Hematopoietic multipotent progenitor cell (in vitro differentiated cells): ENCODE data around the gene C4orf50. TPM values are rescaled to one million over a fixed set of nuclear protein-coding genes. Genes with fewer than 3 reads are reported as not detected.

Experiments
- DNase-seq, 3 donors: peaks; one replicate each; pipeline ENCODE4 v3.0.0-alpha.2; 2011 to 2015; ENCODE audit warnings: low read depth in 2 of 3, low spot score in 2 of 3
- total RNA-seq: library from RNA; depleted of rRNA; stranded (reverse); fragments of >200 nt; gene quantifications from one replicate; pipeline ENCODE4 v1.2.3, GENCODE V29; 2012

C4orf50 gene
- total RNA-seq, 1 donor: under 0.01 TPM

DNA sequence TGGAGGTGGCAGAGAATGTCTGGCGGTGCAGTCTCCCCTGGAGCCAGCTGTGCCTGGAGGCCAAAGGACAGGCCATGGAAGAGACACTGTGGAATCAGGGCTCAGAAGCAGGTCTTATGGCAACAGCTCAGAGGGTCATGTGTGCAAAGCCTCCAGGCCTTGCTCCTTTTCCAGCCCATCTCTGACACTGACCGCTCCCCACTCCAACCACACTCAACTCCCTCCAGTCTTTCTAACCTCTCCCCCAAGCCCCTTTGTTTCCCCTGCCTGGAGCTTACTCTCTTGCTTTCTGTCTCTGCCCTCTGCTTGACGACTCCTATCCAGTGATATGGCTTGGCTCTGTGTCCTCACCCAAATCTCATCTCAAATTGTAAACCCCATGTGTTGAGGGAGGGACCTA is 91.1 kb downstream of the C4orf50 start:
- no peak for DNase-seq

DNA sequence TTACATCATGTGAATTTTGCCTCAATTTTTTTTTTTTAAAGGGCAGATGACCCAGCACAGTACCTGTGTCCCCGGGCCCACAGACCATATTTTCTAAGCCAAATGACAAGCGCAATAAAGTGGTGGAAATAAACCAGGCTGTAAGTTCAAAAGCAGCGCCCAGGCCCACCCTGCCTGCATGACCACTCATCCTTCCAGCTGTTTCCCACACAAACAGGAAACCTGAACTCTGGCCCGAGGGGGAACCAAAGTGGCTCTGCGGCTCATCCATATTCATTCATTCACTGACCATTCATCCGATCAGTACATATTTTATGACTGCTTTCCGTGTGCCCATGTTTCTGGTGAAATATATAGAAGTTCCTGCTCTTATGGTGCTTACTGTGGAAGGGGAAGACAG is 91.6 kb downstream of the C4orf50 start:
- DNase-seq: no peak

DNA sequence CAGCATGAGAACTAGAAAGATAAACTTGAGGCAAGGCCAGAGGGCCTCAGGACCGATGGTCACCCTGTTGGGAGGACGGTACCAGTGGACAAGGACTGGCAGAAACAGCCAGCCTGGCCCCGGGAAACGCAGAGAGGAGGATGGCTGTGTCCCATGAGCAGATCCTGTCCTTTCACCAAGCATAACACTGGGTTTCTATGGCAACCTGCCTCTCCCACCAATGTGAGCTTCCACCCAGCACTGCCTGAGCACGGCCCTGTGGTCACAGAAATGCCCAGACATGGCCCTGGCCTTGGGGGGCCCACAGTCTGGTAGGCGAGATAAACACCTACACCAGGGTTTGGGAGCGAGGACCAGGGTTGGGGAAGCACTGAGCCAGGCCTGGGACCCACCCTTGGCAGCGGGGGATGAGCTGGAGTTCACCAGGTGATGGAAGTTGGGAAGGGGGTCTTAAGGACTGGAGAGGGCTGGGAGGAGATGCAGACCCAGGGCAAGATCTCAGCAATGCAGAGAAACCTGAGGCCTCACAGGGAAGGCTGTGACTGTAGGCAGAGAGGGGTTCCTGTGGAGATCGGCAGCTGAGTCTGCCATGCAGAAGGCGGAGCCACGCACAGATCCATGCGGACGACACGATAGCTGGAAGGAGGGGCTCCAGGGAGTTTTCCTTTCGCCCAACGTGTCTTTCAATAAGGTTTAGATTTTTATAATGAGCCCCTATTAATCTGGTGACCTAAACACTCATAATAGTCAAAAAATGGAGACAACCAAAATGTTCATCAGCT is 92.6 kb downstream of the C4orf50 start:
- DNase-seq: no peak

DNA sequence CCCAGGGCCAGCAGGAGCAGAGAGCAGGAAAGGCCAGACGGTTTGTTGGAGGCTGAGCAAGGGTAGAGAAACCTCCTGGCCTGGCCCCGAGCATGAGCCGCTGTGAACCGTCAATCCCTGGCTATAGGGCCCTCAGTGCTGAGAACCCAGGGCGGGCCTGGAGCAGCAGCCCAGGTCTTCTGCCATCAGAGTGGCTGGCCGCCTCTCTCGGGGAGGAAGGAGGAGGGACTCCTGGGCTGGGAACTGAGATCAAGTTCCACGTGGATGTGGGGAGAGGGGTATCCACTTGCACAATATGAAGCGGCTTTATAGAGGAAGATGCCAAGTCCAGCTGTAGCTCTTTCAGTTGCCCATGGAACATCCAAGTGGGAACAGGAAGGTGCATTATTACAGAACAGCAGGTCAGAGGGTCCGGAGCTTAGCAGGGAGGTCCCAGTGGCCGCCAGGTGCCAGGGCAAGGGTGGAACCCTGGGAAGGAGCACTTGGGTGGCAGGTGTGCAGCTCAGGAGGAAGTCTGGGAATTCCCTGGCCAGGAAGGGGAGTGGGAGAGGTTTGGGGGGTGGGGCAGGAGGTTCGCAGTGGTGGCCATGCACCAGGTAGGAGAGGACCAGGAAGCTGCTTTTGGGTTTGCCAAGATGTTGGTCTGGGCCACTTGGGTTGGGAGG is 93.6 kb downstream of the C4orf50 start:
- no peak for DNase-seq

DNA sequence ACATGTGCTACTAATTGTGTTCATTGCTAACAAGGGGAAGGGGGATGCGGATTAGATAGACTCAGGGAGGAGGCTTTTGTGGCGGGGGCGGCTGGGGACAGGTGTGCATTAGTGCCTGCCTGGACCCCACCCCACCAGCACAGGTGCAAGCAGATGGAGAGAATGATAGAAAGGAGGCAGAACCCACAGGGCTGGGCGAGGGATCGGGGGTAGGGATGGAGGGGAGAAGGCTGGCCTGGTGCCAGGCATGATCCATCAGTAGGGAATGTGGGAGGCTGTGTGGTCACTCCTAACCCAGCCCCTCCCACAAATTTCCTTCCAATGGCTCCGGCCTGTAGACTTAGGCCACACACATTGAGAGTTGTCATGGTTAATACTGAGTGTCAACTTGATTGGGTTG is 94.9 kb downstream of the C4orf50 start:
- DNase-seq: no peak

DNA sequence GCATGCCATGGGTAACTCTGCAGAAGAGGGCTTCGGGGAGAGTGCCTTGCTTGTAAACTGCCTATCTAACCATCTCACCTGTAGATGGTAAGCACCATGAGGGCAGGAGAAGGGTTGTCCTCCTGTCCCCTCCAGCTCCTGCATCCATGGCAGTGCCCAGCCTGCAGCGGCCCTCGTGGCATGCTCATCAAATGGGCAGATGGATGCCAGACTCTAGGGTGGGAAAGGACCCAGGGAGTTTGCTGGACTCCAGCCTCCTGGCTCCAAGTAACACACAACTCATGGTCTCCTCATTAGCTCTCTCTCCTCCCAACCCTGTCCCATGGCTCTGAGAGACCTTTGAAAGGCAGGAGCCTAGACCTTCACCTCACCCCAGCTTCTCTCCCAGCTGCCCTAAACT is 95.7 kb downstream of the C4orf50 start:
- no peak for DNase-seq

DNA sequence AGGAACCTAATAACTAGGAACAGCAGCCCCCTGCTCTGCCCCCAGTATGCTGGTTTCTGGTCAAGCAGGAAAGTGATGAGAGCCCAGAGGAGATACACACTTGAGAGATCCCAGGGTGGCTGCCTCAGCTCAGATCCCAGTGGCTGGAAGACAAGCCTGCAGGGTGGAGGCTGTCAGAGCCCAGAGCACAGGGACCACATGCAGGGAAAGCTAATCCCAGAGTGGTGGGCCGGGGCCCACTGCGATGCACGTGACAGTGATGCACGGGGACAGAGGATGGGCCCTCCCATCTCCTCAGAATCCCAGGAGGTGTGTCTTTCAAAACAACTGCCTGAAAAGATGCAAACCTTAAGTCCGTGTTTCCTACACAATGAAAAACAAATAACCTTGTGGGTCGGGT is 96.2 kb downstream of the C4orf50 start:
- no peak for DNase-seq

DNA sequence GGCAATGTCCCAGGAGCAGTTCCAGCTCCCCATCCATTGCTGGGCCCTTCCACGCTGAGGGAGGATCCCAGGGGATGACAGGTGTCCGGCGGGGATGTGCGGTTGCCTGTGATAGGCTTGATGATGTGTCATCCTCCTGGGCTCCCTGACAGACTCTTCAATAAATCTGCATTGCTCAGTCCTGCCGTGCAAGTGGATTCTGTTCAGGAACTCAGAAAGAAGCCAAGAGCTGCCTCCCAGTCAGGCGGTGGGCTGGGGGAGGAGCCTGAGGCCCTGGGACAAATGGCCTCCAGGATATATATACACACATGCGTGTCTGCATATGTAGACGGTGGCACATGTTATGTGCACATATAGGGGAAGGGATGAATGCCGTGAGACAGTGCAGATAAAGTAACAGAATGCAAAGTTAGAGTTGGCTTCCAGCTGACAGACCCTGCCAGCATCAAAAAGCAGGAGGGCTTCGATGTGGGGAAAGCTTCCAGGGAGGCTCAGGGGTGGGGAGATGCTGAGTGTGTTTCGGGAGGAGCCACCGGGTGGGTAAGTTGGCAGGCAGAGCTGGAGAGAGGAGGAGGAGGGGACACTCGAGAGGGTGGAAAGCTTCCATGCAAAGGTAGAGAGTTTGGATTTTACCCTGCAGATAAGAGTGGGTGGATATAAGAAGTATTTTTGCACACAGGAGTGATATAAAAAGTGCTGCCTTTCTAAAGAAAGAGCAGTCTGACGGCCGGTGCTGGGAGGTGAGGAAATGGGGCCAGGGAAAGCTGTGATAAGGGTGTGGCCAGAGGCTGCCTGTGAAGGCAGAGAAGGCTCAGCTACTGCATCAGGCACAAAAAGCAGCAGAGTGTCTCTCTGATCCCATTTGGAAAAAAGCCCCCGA is 96.9 kb downstream of the C4orf50 start:
- DNase-seq: no peak

DNA sequence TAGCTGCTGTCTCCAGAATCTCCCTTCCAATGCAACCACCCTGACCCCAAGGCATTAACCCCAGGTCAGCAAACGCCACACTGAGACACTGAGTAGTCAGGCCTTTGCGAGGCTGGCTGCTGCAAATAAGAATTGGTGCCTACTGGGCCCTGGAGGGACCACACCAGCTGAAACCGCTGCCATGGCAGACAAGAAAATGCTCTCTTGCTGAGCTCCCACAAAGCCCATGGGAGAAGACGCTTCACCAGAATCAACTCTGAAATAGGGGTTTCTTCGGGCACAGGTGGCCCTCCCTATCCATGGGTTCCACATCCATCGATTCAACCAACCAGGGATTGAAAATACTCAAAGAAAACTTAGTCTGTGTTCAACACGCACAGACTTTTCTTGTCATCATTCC is 98.7 kb downstream of the C4orf50 start:
- DNase-seq: no peak

DNA sequence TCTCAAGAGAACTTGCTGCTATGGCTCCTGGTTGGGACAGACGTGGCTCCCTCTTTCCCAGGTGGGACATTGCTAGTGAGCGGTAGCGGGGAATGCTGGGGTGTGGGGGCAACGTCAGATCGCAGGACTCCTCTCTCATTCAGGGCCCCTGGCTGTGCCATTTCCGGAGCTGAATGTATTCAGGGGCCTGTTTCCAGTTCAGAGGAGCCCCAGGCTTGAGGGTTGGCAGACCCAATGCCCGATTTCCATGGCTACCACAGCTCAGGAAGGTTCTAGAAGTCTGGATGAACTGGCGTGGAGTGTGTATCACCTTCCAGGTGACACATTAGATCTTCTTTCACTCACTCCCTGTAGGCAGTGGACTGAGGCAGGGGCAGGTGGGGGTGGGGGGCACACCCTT is 99.2 kb downstream of the C4orf50 start:
- no peak for DNase-seq

DNA sequence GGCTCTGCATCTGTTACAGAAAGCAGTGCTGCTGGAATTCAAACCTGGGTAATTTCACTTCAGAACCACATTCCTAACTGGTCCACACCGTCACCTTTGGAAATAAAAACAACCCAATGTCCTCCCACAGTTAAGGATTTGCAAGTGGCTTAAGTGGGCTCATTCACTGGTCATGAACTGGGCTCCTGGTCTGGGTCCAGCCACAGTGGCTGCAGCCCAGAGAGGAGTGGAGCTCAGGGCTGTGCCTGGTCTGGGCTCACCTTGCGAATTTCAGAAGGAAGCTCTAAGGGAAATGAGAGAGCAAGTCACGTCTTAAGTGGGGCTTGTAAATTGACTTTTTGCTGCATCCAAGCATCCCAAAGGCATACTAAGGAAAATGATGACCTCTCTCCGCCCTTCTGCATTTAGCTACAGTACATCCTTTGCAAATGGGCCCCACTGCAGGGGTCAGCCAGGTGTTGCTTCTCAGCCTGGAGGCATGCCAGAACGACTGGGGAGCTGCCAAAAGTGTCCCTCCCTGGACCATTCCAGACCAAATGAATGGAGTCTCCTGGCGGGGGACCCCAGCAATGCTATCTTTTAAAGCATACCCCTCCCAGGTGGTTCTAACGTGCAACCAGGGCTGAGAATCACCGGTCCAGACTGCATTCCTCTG is 99.8 kb downstream of the C4orf50 start:
- DNase-seq: no peak

DNA sequence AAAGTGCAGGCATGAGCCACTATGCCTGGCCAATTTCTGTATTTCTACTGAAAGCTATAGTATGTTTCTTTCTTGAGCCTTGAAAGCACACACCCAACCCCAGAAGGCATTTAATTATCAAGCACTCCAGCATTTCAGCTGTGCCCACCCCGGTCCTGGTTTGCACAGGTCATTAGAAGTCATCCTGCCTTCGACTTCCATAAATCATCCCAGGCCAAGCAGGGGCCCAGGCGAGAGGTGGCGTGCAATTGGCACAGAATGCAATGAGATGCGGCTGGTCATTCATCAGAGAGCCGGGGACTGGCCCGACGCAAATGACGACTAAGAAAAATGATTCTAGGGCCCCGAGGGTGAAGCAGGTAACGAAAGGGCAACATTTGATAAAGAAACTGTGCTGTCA is 100.6 kb downstream of the C4orf50 start:
- no peak for DNase-seq

DNA sequence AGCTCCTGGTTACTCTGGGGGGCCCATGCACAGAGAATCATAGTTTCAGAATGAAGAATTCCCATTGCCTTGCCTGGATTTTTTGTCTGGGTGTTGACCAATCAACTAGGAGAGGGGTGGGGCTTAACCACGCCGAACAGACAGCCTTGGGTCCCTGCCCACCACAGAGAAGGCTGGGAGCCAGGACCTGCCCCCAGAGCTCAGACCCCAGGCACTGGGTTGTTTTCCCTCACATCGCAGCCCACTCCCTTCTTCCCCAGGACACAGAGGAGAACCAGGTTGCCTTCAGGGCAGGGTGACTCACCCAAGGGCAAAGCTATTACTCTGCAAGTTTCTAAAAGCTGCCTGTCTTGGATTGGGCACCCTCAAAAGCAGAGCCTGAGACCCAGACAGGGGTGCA is 102.0 kb downstream of the C4orf50 start:
- no peak for DNase-seq

DNA sequence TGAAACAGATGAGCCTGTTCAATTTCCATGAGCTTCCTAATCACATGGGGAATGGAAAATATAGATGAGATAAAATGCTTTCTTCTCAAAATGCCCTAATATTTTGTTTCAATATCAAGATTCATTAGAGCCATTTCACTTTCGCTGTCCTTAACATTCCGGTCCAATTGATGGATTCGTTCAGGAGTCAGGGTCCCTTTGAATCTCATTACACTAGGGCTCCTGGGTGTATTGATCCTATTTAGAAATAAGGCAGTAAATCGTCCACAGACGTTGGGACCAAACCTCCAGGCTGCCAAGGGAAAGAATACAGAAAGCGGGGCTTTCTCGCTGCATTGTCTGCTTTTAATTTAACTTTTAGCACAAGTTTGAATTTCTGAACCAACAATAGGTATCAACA is 104.8 kb downstream of the C4orf50 start:
- DNase-seq: no peak

DNA sequence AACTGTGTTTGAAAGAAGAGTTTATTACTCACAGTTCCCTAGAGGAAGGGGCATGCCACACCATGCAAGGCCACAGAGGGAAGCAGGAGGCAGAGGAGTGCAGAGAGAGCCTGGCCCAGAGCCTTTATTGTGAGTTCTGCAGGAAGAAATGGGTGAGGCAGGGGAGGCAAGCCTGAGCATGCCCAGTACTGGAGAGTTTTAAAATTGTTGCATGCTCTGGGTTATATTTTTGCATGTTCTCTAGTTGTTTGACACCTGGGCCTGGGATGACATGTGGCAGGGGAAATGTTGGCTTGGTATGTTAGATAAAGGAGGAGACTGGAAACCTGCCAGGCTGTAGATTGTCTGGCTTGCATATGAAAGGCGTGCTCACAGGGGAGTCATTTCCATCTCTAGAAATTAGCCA is 105.6 kb downstream of the C4orf50 start:
- no peak for DNase-seq

DNA sequence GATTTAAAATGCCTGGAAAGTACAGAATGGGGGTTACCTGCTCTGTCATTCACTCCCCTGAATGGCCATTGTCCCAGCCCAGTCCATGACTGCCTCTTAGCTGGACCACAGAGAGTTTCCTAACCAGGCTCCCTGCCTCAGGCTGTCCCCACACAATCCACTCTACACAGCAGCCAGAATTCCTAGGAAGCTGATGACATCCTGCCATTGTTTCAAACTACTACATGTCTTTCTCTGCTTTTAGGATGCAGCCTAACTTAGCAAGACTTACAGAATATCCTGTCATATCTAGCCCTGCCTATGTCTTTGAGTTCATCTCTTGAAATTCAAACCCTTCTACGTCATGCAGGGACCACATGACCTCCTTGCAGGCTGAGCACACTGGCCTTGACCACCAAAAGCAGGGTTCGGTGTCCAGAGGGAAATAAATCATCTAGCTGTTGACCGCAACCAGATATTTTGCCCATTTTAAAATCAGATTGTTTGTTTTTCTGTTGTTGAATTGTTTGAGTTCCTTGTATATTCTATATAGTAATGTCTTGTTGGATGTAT is 109.3 kb downstream of the C4orf50 start:
- no peak for DNase-seq

DNA sequence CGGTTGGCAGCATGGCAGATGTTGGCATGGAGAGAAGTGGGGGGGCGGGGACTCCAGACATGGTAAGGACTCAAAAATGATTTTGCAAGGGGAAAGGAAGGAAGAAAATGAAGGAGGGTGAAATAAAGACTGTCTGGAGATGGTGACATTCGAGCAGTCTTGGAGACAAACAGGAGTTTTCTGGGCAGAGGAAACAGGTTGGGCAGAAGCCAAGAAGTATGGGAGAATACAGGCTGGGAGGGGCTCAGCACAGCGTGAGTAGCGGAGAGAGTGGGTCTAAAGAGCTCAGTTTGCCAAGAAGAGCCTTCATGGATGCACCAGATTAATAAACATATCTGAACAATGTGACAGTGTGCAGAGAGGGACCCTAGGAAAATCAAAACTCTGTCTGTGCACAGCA is 112.0 kb downstream of the C4orf50 start:
- no peak for DNase-seq

DNA sequence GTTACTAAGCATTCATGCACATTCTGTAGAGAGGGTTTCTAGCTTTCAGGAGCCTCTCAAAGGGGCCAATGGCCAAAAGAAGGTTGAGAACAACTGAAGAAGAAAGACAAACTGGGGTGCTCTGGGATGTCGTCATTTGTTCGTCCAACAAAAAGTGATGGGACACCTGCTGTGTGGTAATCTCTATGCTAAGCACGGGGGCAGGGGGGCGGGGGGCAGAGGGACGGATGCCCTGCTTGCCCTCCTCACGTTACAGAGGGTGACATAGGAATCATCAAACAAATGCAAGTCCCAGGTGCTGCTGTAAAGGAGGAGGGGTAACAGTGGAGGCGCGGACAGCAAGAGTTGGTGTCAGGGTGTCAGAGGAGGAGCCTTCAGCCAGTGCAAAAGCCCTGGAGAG is 112.5 kb downstream of the C4orf50 start:
- no peak for DNase-seq

DNA sequence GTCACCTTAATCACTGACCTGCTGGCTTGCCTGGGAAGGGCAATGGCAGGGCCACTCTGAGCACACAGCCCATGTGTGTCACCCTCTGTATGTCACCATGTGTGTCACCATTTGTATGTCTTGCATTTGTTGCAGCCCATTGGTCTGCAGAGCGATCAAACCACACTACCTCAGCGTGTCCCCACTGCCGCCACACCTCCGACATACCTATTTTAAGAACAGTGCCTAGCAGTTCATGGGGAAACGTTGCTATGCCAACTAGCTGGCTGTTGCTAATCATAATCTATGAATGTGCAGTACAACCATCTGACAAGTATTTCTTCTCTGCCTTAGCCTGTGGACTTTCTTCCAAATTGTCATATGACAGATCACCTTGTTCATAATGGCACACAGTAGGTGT is 117.4 kb downstream of the C4orf50 start:
- no peak for DNase-seq

DNA sequence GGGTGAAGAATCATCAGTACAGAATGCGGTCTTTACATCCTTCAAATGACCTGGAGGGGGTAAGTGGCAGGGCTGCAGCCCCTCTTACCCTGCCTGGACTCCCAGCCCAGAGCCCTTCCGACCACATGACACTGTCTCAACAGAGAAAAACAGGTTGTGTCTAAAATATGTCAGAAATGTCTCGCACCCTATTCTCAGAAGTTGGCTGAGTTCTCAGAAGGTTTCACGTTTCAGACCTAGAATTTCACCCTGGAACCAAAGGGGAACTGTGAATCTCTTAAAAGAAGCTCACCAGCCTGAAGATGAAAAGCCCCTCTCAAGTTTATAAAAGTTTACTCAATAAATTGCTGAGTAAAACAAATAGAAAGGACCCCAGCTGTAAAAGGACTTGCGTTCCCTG is 118.3 kb downstream of the C4orf50 start:
- DNase-seq: no peak

DNA sequence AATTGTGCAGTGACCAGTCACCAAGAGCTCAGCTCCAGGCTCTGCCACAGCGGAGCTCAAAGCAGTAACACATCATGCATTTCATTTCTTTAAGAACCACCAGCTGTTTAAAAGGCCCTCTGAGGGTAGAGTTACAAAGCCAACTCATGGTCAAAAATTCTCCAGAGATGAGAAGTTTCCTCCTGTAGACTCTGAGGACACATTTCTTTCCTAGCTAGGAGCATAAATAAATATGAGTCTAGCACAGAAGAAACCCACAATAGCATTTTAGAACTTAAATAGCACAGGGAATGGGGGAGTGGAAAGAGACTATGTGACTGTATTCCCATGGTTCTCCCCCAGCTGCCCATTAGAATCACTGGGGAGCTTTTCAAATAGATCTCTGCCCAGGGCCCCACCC is 118.8 kb downstream of the C4orf50 start:
- no peak for DNase-seq
